HEK293 (cell line): ENCODE measurements around the gene CYB5R3.

ENCODE experiments used
- CTCF ChIA-PET: fragments of 350-600 bp; formaldehyde crosslinking; extraction: SDS; loops from one replicate; lab custom pipeline; 2021; ENCODE audit warnings: antibody characterized with exemption; lab: Yijun Ruan, JAX
- POLR2A ChIA-PET: fragments of 300-600 bp; formaldehyde crosslinking; extraction: SDS; loops from one replicate; lab custom pipeline; 2020; ENCODE audit warnings: antibody characterized with exemption, inconsistent platforms; lab: Yijun Ruan, JAX
- H3K27ac ChIP-seq: fragments of 200-500 bp; sonication (Bioruptor generic); 2 replicates; pipeline ENCODE4 v1.5.1; 2014; ENCODE audit warnings: low read depth, low read length, control low read depth, inconsistent platforms; ENCODE audit errors: extremely low read depth
- H3K36me3 ChIP-seq, 2 experiments: fragments of 200-500 bp in 1 of 2; sonication (Bioruptor generic) in 1 of 2; 1 replicate in 1 of 2; 2 replicates in 1 of 2; pipeline ENCODE4 v1.5.1; 2014 to 2017; ENCODE audit warnings: inconsistent platforms in 2 of 2, low read length in 2 of 2; ENCODE audit not compliant: control insufficient read depth in 2 of 2, insufficient read depth in 1 of 2
- H3K4me1 ChIP-seq: fragments of 200-500 bp; sonication (Bioruptor generic); 2 replicates; pipeline ENCODE4 v1.5.1; 2014; ENCODE audit warnings: mild to moderate bottlenecking, low read length, inconsistent platforms; ENCODE audit not compliant: control insufficient read depth, insufficient read depth
- H3K4me3 ChIP-seq: 2 replicates; pipeline ENCODE4 v1.5.1; 2011; ENCODE audit warnings: low read depth, mild to moderate bottlenecking, control low read depth, low read length, moderate library complexity
- H3K9me3 ChIP-seq: fragments of 200-500 bp; sonication (Bioruptor generic); 2 replicates; pipeline ENCODE4 v1.5.1; 2014; ENCODE audit warnings: low read depth, low read length, inconsistent platforms; ENCODE audit not compliant: control insufficient read depth, insufficient read depth
- GLIS2 ChIP-seq: fragments of 450-650 bp; formaldehyde crosslinking; IDR thresholded peaks from 2 replicates; pipeline ENCODE4 v1.5.1; 2016; ENCODE audit warnings: missing biosample characterization, missing genetic modification characterization
- HIC1 ChIP-seq: fragments of 450-650 bp; formaldehyde crosslinking; IDR thresholded peaks from 2 replicates; pipeline ENCODE4 v1.5.1; 2016; ENCODE audit warnings: missing biosample characterization, missing genetic modification characterization
- KLF17 ChIP-seq: fragments of 450-650 bp; formaldehyde crosslinking; IDR thresholded peaks from 2 replicates; pipeline ENCODE4 v1.5.1; 2016; ENCODE audit warnings: missing biosample characterization, missing genetic modification characterization
- SCRT1 ChIP-seq: fragments of 450-650 bp; formaldehyde crosslinking; IDR thresholded peaks from 2 replicates; pipeline ENCODE4 v1.5.1; 2016; ENCODE audit warnings: missing biosample characterization, missing genetic modification characterization, borderline replicate concordance
- YY1 ChIP-seq: fragments of 450-650 bp; formaldehyde crosslinking; IDR thresholded peaks from 2 replicates; pipeline ENCODE4 v1.5.1; 2018; ENCODE audit warnings: missing biosample characterization, missing genetic modification characterization
- ZFP37 ChIP-seq: fragments of 450-650 bp; formaldehyde crosslinking; IDR thresholded peaks from 2 replicates; pipeline ENCODE4 v1.5.1; 2016; ENCODE audit warnings: missing biosample characterization, missing genetic modification characterization
- ZIC2 ChIP-seq: fragments of 450-650 bp; formaldehyde crosslinking; IDR thresholded peaks from 2 replicates; pipeline ENCODE4 v1.5.1; 2016; ENCODE audit warnings: missing biosample characterization, missing genetic modification characterization
- ZNF157 ChIP-seq: fragments of 450-650 bp; formaldehyde crosslinking; IDR thresholded peaks from 2 replicates; pipeline ENCODE4 v1.5.1; 2016; ENCODE audit warnings: missing biosample characterization, missing genetic modification characterization
- ZNF223 ChIP-seq: fragments of 450-650 bp; formaldehyde crosslinking; IDR thresholded peaks from 2 replicates; pipeline ENCODE4 v1.5.1; 2016; ENCODE audit warnings: missing biosample characterization, missing genetic modification characterization
- ZNF423 ChIP-seq: fragments of 450-650 bp; formaldehyde crosslinking; IDR thresholded peaks from 2 replicates; pipeline ENCODE4 v1.5.1; 2016; ENCODE audit warnings: missing biosample characterization, missing genetic modification characterization
- ZNF521 ChIP-seq: fragments of 450-650 bp; formaldehyde crosslinking; IDR thresholded peaks from 2 replicates; pipeline ENCODE4 v1.5.1; 2017; ENCODE audit warnings: missing biosample characterization, mild to moderate bottlenecking, missing genetic modification characterization
- ZNF544 ChIP-seq: fragments of 450-650 bp; formaldehyde crosslinking; IDR thresholded peaks from 2 replicates; pipeline ENCODE4 v1.5.0; 2017; ENCODE audit warnings: missing biosample characterization, missing genetic modification characterization
- ZNF555 ChIP-seq: fragments of 450-650 bp; formaldehyde crosslinking; conservative IDR thresholded peaks from 2 replicates; pipeline ENCODE4 v1.5.1; 2017; ENCODE audit warnings: missing biosample characterization, mild to moderate bottlenecking, missing genetic modification characterization, inconsistent platforms
- ZNF558 ChIP-seq: fragments of 450-650 bp; formaldehyde crosslinking; IDR thresholded peaks from 2 replicates; pipeline ENCODE4 v1.5.1; 2016; ENCODE audit warnings: missing biosample characterization, missing genetic modification characterization
- ZNF623 ChIP-seq: fragments of 450-650 bp; formaldehyde crosslinking; IDR thresholded peaks from 2 replicates; pipeline ENCODE4 v1.5.1; 2016; ENCODE audit warnings: missing biosample characterization, missing genetic modification characterization
- ZNF645 ChIP-seq: fragments of 450-650 bp; formaldehyde crosslinking; IDR thresholded peaks from 2 replicates; pipeline ENCODE4; 2016; ENCODE audit warnings: missing biosample characterization, missing genetic modification characterization
- ZNF677 ChIP-seq: fragments of 450-650 bp; IDR thresholded peaks from 2 replicates; pipeline ENCODE4 v1.5.0; 2018; ENCODE audit warnings: missing biosample characterization, mild to moderate bottlenecking, missing genetic modification characterization, moderate library complexity
- ZNF791 ChIP-seq: fragments of 450-650 bp; formaldehyde crosslinking; IDR thresholded peaks from 2 replicates; pipeline ENCODE4 v1.5.1; 2016; ENCODE audit warnings: missing biosample characterization, missing genetic modification characterization
- ZNF837 ChIP-seq: fragments of 450-650 bp; formaldehyde crosslinking; IDR thresholded peaks from 2 replicates; pipeline ENCODE4 v1.5.1; 2016; ENCODE audit warnings: missing biosample characterization, missing genetic modification characterization
- TF ChIP-seq, protein P1 (sequence below): fragments of 450-650 bp; formaldehyde crosslinking; IDR thresholded peaks from 2 replicates; pipeline ENCODE4 v1.5.1; 2017; ENCODE audit warnings: missing biosample characterization, missing genetic modification characterization

Gene CYB5R3

DNA sequence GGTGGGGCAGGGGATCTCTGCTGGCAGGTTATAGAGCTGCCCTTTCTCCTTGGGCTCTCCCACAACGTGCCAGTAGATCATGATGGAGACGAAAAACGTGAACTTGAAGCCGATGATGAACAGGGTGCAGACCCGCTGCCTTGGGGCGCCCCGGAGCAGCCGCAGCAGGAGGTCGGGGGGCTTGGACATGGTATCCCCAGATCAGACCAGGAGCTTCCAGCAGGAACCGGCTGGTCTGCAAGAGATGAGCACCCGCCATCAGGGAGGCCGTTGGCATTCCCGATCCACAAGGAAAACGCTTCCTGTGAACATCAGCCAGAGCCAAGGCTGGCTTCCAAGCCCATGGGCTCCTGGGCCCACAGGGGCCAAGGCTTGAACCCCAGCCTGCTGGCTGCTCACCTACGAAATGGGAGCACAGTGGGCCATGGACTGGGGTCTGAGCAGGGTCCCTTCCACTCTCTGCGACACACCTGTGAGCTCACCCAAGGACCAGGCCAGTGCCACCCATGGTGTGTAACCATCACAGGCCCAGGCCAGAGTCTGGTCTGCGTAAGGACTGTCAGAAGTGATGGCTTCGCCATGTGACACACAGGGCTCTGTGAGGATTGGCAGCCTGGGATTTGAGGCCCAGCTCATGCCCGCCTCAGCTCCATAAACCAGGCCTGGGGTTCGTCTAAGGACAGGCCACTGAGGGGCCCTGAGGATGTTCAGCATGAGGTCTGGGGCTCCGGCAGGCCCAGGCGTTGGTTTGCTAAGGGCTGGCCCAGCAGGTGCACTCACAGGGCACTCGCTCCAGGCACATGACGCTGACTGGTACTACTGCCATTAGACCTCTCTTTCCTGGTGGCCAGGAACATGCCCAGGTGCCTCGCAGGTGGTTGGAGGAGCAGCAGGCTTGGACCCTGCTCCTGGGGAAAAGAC lies 44.8 kb upstream of the CYB5R3 start:
- peaks cover 0 to 5% of the 10 kb centered on the region in 2 experiments; a peak in 1 of 3 replicates for H3K36me3 ChIP-seq
- H3K9me3 ChIP-seq: no peaks in the 10 kb centered on the region
- no peaks in the 10 kb centered on the region for H3K4me1 ChIP-seq
- no peak overlapping the region for H3K27ac ChIP-seq
- ChIA-PET POLR2A (interaction anchor here (1.0 kb wide), 1 partner anchor 13 kb away, joined by 3 read pairs; no protein-coding TSS in a partner anchor), CTCF (interaction anchor here (0.7 kb wide), 1 partner anchor 16 kb away, joined by 4 read pairs; no protein-coding TSS in a partner anchor)
- H3K4me3 ChIP-seq: no peak overlapping the region
- no peak for TF ChIP-seq ZNF623 (tag by site-specific recombination)
- TF ChIP-seq, protein P1, sequence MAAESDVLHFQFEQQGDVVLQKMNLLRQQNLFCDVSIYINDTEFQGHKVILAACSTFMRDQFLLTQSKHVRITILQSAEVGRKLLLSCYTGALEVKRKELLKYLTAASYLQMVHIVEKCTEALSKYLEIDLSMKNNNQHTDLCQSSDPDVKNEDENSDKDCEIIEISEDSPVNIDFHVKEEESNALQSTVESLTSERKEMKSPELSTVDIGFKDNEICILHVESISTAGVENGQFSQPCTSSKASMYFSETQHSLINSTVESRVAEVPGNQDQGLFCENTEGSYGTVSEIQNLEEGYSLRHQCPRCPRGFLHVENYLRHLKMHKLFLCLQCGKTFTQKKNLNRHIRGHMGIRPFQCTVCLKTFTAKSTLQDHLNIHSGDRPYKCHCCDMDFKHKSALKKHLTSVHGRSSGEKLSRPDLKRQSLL (tag by site-specific recombination): no peak
- peak; percentile 54; the same call in 1 of the 2 replicates for TF ChIP-seq ZIC2 (tag by site-specific recombination)
- TF ChIP-seq ZNF423 (tag by site-specific recombination): no peak
- TF ChIP-seq ZNF645 (tag by site-specific recombination): no peak
- TF ChIP-seq ZNF677: no peak
- TF ChIP-seq ZNF837: no peak
- no peak for TF ChIP-seq GLIS2 (tag by site-specific recombination)
- TF ChIP-seq YY1 (tag by site-specific recombination): no peak
- TF ChIP-seq ZNF558 (tag by site-specific recombination): no peak
- no peak for TF ChIP-seq ZNF791 (tag by site-specific recombination)
- TF ChIP-seq ZFP37 (tag by site-specific recombination): no peak
- no peak for TF ChIP-seq ZNF521 (tag by site-specific recombination)
- no peak for TF ChIP-seq ZNF544
- TF ChIP-seq HIC1: 0 out of 2 replicates have a peak, but pooled peaks have one; percentile 12
- no peak for TF ChIP-seq SCRT1

DNA sequence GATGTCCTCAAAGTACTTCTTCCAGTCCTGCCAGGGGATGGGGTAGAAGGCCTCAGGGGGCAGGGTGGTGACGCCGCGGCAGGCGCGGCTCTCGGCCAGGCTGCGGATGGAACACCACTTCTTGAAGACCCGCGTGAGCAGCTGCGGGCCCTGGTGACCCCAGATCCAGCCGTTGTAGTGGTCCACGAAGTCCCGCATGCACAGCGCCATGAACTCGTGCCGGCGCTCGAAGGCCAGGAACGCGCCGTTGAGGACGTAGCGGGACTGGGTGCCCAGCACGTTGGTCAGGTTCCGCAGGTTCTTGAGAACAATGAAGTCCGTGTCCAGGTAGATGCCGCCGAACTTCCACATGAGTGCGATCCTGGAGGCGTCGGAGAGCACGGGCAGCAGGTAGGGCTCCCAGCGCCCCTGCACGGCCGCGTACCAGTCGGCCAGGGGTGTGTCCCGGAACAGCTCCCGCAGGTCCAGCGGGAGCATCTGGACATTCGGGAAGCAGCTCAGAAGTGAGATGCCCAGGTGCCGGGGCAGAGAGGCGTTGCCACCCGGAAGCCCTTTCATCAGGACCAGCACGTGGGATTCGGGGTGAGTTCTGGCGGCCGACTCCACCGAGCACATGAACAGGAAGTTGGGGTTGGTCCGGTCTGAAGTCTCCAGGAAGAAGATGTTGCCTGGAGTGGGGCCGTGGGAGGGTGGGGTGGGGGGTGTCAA lies 44.0 kb upstream of the CYB5R3 start:
- Histone ChIP-seq H3K36me3 (peaks cover 0 to 5% of the 10 kb centered on the region in 2 experiments; a peak in 1 of 3 replicates), H3K4me3 (no peak overlapping the region), H3K4me1 (peaks cover 5% of the 10 kb centered on the region), H3K27ac (no peak overlapping the region), H3K9me3 (no peaks in the 10 kb centered on the region)
- TF ChIP-seq KLF17: no peak
- no peak for TF ChIP-seq ZNF555
- TF ChIP-seq ZNF223 (tag by site-specific recombination): no peak
- TF ChIP-seq ZNF157 (tag by site-specific recombination): no peak
- POLR2A ChIA-PET: interaction anchor here (1.0 kb wide), 1 partner anchor 13 kb away, joined by 3 read pairs; no protein-coding TSS in a partner anchor
- CTCF ChIA-PET: interaction anchor here (0.7 kb wide), 1 partner anchor 148 kb away, joined by 3 read pairs; no protein-coding TSS in a partner anchor
